GM12873 (cell line): ENCODE measurements around the gene ATP6V0A1.

Source experiments
- TF ChIP-seq, protein P1 (sequence below): IDR thresholded peaks from 2 replicates; pipeline ENCODE4 v1.5.1; 2012; ENCODE audit warnings: low read depth, mild to moderate bottlenecking, moderate library complexity, low read length, control low read depth; ENCODE audit not compliant: insufficient read depth; ENCODE audit errors: missing control alignments

ATP6V0A1 gene

DNA sequence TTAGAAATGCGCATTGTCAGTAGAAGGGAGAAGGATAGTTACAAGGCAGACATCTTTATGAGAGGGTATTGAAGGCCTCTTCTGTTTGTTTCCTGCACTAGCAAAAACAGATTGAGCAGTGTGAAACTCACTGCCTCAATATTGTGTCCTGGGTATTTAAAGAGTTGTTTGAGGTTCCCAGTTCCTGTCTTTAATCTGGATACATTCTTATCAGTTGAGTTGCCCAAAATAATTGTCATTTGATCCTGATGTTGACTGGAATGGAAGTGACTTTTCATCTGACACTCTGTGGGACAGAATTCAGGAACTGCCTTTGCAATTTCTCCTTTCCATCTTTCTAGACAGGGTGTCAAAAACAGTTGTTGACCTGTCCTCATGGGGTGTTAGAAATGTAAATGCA lies 1.7 kb downstream of the ATP6V0A1 start:
- TF ChIP-seq, protein P1, sequence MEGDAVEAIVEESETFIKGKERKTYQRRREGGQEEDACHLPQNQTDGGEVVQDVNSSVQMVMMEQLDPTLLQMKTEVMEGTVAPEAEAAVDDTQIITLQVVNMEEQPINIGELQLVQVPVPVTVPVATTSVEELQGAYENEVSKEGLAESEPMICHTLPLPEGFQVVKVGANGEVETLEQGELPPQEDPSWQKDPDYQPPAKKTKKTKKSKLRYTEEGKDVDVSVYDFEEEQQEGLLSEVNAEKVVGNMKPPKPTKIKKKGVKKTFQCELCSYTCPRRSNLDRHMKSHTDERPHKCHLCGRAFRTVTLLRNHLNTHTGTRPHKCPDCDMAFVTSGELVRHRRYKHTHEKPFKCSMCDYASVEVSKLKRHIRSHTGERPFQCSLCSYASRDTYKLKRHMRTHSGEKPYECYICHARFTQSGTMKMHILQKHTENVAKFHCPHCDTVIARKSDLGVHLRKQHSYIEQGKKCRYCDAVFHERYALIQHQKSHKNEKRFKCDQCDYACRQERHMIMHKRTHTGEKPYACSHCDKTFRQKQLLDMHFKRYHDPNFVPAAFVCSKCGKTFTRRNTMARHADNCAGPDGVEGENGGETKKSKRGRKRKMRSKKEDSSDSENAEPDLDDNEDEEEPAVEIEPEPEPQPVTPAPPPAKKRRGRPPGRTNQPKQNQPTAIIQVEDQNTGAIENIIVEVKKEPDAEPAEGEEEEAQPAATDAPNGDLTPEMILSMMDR: no peak

DNA sequence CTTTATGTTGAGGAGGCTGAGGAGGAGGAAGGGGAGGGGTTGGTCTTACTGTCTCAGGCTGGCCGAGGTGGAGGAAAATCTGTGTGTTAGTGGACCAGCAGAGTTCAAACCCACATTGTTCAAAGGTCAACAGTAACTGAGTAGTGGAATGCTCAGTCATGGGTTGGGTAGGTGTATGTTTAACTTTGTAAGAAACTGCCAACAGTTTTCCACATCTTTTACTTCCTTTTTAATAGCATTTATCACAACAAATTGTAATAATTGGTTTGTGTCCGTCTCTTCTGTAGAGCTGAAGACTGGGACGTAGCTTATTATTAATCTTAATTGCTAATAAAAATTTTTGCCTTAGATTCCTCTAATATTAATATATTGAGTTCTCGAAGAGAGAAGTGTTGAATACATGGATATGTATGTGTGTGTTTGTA lies 5.3 kb downstream of the ATP6V0A1 start:
- TF ChIP-seq, protein P1: no peak

DNA sequence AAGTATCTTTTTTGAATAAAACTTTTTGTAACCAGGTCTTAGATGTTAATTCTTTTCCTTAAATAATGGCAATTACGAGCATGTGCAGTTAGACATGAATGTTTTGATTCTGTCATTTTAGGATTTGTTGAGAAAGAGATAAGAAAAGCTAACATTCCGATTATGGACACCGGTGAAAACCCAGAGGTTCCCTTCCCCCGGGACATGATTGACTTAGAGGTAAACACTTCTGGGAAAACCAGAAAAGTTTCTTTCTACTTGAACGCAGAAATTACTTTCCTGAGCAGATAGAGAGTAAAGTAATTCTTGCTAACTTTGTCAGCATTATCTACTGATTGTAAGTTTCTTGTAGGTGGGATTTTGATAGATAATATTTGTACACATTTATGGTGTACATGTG lies 9.2 kb downstream of the ATP6V0A1 start:
- TF ChIP-seq, protein P1: no peak

DNA sequence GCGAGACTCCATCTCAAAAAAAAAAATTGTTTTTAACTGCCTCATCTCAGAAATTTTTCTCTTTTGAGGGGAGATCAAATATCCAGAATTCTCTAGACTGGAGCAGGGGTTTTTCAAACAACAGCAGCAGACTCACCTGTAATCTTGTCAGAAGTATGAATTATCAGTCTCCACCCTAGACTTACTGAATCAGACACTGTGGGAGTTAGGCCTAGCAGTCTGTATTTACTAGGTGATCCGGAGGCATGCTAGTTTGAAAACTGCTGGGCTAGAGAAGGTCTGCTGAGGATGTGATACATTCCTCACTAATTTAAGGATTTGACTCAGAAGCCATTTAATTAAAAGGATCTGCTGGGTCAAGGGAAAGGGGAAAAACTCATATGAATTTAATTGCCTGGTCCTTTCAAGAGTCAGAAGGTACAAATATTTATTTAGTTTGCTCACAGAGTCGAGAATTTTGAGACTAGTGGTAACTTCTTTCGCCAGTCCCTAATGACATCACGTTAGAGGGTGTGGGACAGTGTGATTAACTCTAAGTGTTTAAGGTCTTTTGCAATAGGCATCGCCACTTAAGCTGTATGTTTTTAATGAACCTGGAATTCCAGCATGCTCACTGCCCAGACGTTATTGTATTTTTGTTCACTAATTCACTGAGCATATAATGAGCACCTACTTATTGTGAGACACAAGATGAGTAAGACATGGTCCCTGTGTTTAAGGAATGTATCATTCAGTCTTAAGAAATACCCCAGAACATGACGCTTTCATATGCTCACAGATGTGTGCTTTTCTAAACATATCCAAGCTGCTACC lies 14.2 kb downstream of the ATP6V0A1 start:
- TF ChIP-seq, protein P1: no peak

DNA sequence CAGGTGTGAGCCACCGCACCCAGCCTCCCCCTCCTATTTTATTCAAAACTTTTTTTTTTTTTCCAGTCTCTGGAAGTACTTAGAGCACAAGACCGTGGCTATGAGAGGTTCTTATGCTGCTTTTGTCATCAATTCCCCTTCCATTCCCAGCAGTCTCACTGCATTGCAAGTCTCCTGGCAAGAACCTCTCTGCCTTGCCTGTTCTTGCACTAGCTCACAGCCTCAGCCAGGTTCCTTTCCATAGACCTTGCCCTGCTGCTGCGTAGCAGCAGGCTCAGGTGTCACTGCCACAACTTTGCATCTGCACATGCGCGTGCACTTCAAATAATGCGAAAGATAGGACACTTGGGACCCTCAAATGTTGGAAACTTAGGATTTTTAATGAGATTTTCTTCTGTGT lies 15.6 kb downstream of the ATP6V0A1 start:
- TF ChIP-seq, protein P1: no peak

DNA sequence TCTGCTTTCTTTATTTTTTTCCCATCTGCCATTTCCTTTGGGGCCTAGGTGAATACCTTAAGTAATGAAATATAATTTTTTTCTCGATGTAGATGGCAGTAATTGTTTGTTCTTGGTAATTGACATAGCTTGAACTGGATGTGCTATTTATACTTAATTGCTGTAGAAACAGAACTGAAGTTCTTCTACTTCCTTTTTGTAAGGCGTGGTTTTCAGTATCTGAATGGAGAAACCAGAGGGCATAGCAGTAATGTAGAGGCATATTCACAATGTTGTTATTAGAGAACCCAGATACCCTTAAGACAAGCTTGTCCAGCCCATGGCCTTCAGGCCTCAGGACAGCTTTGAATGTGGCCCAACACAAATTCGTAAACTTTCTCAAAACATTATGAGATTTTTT lies 16.4 kb downstream of the ATP6V0A1 start:
- TF ChIP-seq, protein P1: no peak

DNA sequence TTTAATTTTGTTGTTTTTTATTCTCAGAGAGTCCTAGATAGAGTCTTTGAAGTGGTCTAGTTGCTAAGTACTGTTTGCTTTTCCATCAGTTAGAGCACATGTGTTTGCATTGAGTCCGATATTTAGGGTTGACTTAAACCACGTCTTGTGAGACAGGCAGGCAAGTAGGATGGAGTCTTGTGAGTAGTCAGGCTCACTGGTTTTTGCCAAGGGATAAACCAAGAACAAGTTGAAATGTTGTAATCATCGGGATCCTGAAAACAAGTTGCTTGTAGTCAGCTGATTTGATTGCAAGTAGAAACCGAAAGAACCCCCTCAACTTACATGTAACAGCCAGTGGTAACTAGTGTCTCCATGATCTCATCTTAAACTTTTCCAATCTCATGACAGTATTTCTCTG lies 17.2 kb downstream of the ATP6V0A1 start:
- TF ChIP-seq, protein P1: no peak
